Activated CD8-positive, alpha-beta T cell treated with anti-CD3 and anti-CD28 coated beads for 36 hours (primary cell): ENCODE measurements around the gene GIMD1. TPM values are rescaled to one million over a fixed set of nuclear protein-coding genes. Genes with fewer than 3 reads are reported as not detected.

Experiments used
- ATAC-seq: fragments of 200-7000 bp; cut with Tn5 transposase; one replicate; pipeline ENCODE4 v1.10.0; 2021; ENCODE audit warnings: mild to moderate bottlenecking, moderate library complexity
- CTCF ChIA-PET: fragments of 350-600 bp; sonication (Branson Sonifier 250); formaldehyde crosslinking; loops from one replicate; lab custom pipeline; 2021; ENCODE audit warnings: antibody characterized with exemption; lab: Charles Lee
- POLR2A ChIA-PET: fragments of 350-600 bp; sonication (Branson Sonifier 250); formaldehyde crosslinking; loops from one replicate; lab custom pipeline; 2021; ENCODE audit warnings: antibody characterized with exemption; lab: Charles Lee
- DNase-seq: peaks from one replicate; pipeline ENCODE4 v3.0.0-alpha.2; 2020
- H3K27ac Mint-ChIP-seq: one replicate; pipeline ENCODE4 v1.8.0; 2021; ENCODE audit warnings: mild to moderate bottlenecking, mixed read lengths
- H3K27me3 Mint-ChIP-seq: one replicate; pipeline ENCODE4 v1.8.0; 2021; ENCODE audit warnings: mixed read lengths
- H3K36me3 Mint-ChIP-seq: one replicate; pipeline ENCODE4 v1.8.0; 2021; ENCODE audit warnings: low read depth, mixed read lengths
- H3K4me1 Mint-ChIP-seq: one replicate; pipeline ENCODE4 v1.8.0; 2021; ENCODE audit warnings: low read depth, mixed read lengths
- H3K4me3 Mint-ChIP-seq: one replicate; pipeline ENCODE4 v1.8.0; 2021; ENCODE audit warnings: mild to moderate bottlenecking, moderate library complexity, mixed read lengths
- H3K9me3 Mint-ChIP-seq: one replicate; pipeline ENCODE4 v1.8.0; 2021; ENCODE audit warnings: mixed read lengths
- intact Hi-C: fragments of 100-400 bp; cut with micrococcal nuclease; formaldehyde crosslinking; loops from one replicate; pipeline ENCODE4 v1.10.0; 2022
- total RNA-seq, 2 experiments: library from RNA; stranded (reverse); gene quantifications; one replicate each; pipeline ENCODE4 v1.2.3, GENCODE V29; 2021
- TF ChIP-seq, protein P1 (sequence below): fragments of 200-600 bp; IDR thresholded peaks from one replicate; pipeline ENCODE4 v1.8.0; 2022; ENCODE audit warnings: antibody characterized with exemption, mild to moderate bottlenecking

Gene GIMD1
- total RNA-seq, 2 experiments from 2014 or later: not detected

DNA sequence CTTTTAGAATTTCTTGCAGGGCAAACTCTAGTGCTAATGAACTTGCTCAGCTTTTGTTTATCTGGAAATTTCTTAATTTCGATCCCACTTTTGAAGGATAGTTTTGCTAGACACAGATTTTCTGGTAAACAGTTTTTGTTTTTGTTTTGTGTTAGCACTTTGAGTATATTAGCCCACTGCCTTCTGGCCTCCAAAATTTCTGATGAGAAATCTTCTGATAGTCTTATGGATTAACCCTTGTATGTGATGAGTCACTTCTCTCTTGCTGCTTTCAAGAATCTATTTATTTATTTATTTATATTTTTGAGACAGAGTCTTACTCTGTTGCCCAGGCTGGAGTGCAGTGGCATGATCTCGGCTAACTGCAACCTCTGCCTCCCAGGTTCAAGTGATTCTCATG lies 27.0 kb upstream of the GIMD1 start:
- POLR2A ChIA-PET: no interaction called here

DNA sequence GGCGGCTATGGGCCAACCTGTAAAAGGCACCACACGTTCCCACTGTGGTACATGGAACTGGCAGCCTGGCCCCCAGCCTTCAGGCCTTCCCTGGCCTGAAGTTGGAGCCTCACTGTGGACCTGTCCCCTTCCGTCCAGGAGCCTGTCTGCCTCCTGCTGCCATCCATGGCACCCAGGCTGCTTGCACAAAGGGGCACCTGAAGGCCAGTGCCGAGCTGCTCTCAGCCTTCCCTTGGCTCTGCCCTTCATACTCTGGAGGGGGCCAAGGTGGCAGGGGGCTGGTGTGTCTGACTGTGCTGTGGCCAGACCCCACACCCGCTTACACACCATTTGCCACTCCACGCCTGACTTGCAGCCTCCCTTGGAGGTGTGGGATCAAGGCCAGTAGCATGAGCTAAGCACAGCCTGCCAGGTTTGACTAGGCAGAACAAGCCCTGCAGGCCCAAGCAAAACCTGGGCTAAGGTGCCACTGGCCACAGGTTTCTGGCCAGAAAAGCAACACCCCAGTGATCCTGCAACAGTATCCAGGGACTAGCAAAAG lies 17.3 kb upstream of the GIMD1 start:
- no peak for DNase-seq
- TF ChIP-seq, protein P1, sequence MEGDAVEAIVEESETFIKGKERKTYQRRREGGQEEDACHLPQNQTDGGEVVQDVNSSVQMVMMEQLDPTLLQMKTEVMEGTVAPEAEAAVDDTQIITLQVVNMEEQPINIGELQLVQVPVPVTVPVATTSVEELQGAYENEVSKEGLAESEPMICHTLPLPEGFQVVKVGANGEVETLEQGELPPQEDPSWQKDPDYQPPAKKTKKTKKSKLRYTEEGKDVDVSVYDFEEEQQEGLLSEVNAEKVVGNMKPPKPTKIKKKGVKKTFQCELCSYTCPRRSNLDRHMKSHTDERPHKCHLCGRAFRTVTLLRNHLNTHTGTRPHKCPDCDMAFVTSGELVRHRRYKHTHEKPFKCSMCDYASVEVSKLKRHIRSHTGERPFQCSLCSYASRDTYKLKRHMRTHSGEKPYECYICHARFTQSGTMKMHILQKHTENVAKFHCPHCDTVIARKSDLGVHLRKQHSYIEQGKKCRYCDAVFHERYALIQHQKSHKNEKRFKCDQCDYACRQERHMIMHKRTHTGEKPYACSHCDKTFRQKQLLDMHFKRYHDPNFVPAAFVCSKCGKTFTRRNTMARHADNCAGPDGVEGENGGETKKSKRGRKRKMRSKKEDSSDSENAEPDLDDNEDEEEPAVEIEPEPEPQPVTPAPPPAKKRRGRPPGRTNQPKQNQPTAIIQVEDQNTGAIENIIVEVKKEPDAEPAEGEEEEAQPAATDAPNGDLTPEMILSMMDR: no peak
- Mint-ChIP-seq H3K4me3 (no peak overlapping the region), H3K9me3 (no peaks in the 10 kb centered on the region), H3K4me1 (no peaks in the 10 kb centered on the region), H3K27ac (no peak overlapping the region), H3K36me3 (no peaks in the 10 kb centered on the region), H3K27me3 (no peaks in the 10 kb centered on the region)
- no peak for ATAC-seq
- intact Hi-C loops: no loop called here
- POLR2A ChIA-PET: interaction anchor here (0.6 kb wide), 1 partner anchor 1424 kb away, joined by 4 read pairs; no protein-coding TSS in a partner anchor
- CTCF ChIA-PET: no interaction called here

More for the DNA sequence above, 27.0 kb upstream of the GIMD1 start:
- H3K4me3 Mint-ChIP-seq: no peak overlapping the region
- ATAC-seq: no peak
- no peaks in the 10 kb centered on the region for H3K4me1 Mint-ChIP-seq
- H3K9me3 Mint-ChIP-seq: peaks cover 23% of the 10 kb centered on the region
- TF ChIP-seq, protein P1: no peak
- intact Hi-C loops: no loop called here
- no peak for DNase-seq
- no peaks in the 10 kb centered on the region for H3K36me3 Mint-ChIP-seq
- H3K27me3 Mint-ChIP-seq: peaks cover 2% of the 10 kb centered on the region
- CTCF ChIA-PET: no interaction called here
- H3K27ac Mint-ChIP-seq: no peak overlapping the region

DNA sequence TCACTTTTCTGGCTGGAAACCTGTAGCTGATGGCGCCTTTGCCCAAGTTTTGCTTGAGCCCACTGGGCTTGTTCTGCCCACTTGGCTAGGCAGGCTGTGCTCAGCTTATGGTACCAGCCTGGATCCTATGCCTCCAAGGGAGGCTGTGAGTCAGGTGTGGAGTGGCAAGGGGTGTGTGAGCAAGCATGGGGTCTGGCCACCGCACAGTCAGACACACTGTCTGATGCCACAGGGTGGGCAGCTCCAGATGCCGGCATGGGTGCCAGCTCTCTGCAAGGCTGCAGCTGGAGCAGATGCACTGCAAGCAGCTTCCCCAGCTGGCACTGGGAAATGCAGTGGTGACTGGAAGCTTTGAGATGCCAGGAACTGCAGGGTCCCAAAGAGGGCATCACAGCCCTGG lies 16.3 kb upstream of the GIMD1 start:
- TF ChIP-seq, protein P1: no peak
- Mint-ChIP-seq H3K27me3 (no peaks in the 10 kb centered on the region), H3K27ac (no peak overlapping the region)

DNA sequence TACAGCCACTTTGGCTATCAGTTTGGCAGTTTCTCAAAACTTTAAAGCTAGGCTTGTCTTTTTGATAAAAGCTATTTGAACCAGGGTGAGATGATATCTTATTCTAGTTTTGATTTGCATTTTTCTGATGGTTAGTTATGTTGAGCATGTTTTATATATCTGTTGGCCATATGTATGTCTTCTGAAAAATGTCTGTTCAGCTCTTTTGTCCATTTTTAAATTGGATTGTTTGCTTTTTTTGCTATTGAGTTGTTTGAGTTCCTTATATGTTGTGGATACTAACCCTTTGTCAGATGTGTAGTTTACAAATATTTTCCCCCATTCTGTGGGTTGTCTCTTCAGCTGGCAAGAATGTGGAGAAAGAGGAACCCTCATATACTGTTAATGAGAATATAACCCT lies 11.6 kb upstream of the GIMD1 start:
- H3K27me3 Mint-ChIP-seq: peaks cover 2% of the 10 kb centered on the region
- no peak overlapping the region for H3K27ac Mint-ChIP-seq
- ATAC-seq (no peak), DNase-seq (no peak)
- CTCF ChIA-PET: interaction anchor here (0.9 kb wide), 1 partner anchor 10 kb away, joined by 3 read pairs; no protein-coding TSS in a partner anchor
- POLR2A ChIA-PET: no interaction called here
- TF ChIP-seq, protein P1: no peak
- no peaks in the 10 kb centered on the region for H3K36me3 Mint-ChIP-seq
- H3K9me3 Mint-ChIP-seq: no peaks in the 10 kb centered on the region
- intact Hi-C loops: no loop called here
- H3K4me3 Mint-ChIP-seq: no peak overlapping the region
- H3K4me1 Mint-ChIP-seq: no peaks in the 10 kb centered on the region

More for the DNA sequence above, 16.3 kb upstream of the GIMD1 start:
- no peaks in the 10 kb centered on the region for H3K36me3 Mint-ChIP-seq
- POLR2A ChIA-PET: no interaction called here
- ATAC-seq (no peak), DNase-seq (no peak)
- no peak overlapping the region for H3K4me3 Mint-ChIP-seq
- CTCF ChIA-PET: no interaction called here
- H3K9me3 Mint-ChIP-seq: no peaks in the 10 kb centered on the region
- no peaks in the 10 kb centered on the region for H3K4me1 Mint-ChIP-seq
- intact Hi-C loops: no loop called here

DNA sequence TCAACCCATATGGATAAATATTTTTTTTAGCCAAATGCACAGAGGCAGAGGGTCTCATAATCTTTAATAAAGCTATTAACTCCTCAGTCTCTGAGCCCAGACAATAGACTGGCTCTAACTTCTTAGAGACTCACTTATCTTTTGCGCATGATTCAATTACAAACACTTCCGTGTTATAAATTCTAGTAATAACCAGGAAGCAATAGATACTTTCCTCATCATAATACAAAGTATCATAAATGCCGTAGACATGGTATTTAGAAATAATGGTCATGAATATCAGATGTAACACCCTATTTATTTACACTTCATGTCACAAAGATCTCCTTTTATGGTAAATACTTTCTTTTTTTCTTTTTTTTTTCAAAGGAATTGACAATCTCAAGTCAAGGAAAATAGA lies 4.4 kb upstream of the GIMD1 start:
- no peaks in the 10 kb centered on the region for H3K9me3 Mint-ChIP-seq
- no peaks in the 10 kb centered on the region for H3K36me3 Mint-ChIP-seq
- ChIA-PET POLR2A (no interaction called here), CTCF (no interaction called here)
- TF ChIP-seq, protein P1: no peak
- no peak overlapping the region for H3K27ac Mint-ChIP-seq
- no peaks in the 10 kb centered on the region for H3K4me1 Mint-ChIP-seq
- DNase-seq (no peak), ATAC-seq (no peak)
- H3K4me3 Mint-ChIP-seq: no peak overlapping the region
- H3K27me3 Mint-ChIP-seq: peaks cover 21% of the 10 kb centered on the region
- intact Hi-C loops: no loop called here
